NCI-H1105 (cell line): ENCODE measurements around the gene ATXN7.

Experiments
- DNase-seq: peaks from one replicate; lab custom pipeline; 2025; lab: John Stamatoyannopoulos, UW

Gene ATXN7

DNA sequence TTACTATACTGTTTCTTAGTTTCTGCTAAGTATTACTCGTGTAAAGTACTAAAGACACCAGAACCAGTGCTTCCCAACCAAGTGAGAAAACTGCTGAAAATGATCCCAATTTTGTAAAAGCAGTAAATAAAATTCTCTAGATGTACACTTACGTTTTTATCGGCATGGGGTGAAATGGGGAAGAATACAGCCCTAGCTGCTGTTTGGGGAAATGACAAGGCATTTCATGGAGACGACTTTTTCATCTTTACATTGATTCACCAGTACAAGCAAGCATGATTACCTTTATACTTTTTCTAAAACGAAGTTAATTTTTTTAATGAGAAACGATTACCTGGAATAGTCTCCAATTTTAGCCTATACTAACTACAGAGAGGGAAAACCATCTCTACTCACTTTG lies 158.3 kb downstream of the ATXN7 start:
- no peak for DNase-seq

DNA sequence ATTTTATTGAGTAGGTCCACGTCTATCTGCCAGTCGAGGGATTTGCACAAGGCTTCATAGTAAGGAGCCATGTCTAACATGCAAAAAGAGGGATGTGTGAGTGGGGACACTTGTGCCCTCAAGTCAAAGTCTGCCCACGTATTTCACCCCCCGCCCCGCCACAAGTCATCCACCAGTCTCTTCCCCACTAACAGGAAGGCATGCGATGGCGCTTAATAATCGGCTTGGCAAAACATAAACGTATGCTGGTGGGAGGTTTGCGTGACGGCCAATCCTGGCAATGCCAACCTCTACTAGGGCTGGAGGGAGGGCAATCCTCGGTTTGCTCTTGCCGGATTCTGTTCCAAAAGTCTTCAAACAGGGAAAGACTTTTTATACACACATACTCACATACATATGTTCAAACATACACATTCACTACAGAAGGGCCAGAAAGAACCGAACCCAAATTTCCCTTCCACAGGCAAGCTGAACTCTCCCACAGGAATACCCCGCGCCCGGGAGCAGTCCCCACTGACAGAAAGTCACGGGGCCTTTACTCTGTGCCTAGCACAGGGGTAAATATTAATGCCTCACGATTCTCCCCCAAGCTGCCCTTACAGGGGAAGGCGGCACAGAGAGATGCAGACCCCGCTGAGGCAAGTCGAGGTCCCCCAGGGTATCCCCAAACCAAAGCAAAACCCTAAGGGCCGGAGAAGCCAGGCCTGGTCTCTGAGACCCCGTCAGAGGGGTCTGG lies 159.0 kb downstream of the ATXN7 start:
- DNase-seq, result no peak

DNA sequence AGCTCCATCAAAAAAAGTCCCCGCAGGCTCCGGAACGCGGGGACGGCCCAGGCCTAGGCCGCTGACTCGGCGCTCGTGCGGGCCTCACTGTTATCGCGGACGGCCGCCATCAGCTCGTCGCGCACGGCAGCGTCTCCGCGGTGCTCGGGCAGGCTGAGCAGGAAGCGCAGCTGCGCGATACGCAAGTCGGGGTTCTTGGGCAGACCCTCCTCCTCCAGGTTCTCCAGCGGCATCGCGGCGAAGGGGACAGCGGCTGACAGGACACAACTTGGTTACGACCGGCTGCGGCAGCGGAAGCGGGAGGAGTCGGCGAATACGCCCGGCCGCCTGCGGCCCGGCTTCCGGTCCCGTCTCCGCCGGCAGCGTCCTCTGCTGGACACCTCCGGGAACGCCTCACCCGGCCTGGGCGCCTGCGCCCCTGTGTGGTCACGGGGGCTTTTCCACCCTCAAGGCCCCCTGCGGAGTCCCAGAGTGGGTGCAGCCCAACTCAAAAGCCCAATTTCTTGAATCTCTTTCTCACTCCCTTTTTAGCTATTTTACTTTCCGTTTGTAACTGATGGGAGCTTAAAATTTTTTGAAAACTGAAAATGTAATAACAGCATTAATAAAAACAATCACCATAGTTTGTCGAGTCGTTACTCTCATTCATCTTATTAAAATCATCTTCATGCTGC lies 159.7 kb downstream of the ATXN7 start, which contains the start of gene PSMD6:
TSS of gene PSMD6 (minus strand) at position 308 of the 674 bp plus-strand sequence. CDS start at position 233, 75 bp downstream.
- DNase-seq, result peak; percentile 39

DNA sequence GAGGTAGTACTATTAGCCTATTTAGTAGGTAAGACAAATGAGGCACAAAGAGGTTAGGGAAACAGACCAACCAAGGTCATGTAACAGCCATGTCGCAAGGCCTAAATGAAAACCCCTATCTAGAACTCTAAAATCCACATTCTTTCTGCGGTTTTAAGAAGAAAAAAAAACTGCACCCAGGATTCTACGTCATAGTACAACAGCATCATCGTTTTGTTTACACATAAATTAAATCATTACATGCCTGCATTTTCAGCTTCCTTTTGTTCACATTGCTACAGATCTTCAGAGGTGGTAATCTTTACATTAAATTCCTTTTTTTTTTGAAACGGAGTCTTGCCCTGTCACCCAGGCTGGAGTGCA lies 160.2 kb downstream of the ATXN7 start:
- no peak for DNase-seq

DNA sequence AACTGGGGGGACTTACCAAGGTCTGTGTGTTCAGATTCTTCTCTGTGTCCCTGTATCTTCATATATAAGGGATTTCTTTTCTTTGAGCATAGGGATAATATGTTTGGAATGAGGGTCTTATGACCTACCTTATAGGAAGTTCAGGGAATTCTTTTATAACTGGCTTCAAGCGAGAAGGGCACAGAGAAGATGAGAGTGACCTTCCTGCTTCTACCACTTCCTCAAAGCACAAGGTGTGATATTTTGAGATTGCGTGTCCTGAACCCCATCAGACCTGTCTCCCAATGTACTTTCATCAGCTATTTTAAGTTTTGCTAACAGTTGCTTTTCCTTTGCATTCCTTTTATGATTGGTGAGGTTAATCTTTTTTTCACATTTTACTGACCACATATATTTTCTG lies 162.7 kb downstream of the ATXN7 start:
- no peak for DNase-seq

DNA sequence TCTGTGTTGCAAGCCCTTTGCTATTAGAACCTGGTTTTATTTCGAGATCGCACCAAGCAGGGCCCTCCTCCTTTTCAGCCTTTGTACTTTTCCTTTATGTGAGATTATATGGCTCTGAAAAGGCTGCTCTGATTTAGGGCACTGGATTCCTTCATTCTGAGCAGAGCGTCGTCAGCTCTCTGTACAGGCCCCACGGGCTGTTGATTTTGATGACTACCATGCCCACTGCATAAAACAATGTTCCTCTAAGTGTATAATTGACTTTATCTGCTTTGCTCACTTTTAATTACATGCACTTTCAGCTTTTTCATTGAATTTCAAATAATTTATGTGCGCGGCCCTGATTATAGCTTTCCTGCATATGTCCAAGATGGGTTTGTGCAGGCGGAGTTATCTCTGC lies 164.0 kb downstream of the ATXN7 start:
- DNase-seq, result no peak

DNA sequence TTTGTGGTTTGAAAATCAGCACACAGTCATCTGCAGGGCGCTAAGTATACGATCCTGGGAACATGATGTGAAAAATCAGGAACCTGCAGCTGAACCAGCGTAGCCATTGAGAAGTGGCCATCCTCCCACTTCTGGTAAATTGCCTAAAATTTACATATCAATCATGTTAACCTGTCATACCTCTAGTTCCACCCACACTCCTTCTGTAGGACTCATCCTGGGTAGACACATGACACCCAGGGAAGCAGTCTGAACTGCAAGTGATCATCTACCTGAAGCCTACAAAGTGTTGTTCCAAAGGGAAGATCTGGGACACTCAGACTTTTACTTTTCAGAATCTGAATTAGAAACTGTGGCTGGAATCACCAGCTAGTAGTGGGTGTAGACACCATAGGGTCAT lies 165.1 kb downstream of the ATXN7 start:
- DNase-seq, result no peak

DNA sequence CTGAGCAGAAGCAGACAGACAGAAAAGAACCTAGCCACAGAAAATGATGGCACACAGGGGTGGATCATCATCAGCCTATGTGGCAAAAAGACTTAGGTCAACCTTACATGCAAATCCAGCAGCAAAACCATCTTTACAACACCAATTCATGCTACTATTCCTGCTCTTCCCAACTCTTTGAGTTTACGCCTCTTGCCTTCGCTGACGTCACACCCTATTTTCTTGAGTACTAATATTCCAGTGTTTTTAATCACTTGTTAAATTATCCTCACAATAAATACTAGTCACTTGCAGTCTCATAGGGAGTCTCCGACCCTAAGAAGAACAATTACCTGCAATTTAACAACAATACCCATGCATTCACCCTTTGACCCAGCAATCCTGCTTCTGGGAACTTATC lies 165.6 kb downstream of the ATXN7 start:
- DNase-seq, result no peak

DNA sequence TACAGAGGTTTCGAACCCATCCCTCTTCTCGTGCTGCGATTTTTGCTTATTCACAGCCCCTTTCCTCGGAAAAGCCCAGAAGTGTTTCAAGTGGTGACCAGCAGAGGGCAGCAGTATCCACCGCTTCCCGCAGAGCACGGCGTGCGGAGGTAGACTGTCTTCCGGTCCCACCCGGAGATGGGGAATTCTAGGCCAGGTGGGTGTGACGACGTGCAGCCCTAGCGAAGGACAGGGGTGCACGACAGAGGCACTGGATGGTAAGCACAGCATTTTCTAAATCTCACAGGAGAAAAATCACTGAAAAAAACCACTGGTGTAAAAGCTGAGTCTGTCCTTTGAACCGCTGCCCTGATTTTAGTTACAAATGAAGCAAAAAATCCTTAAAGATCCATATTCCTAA lies 167.1 kb downstream of the ATXN7 start:
- peak; percentile 31 for DNase-seq

DNA sequence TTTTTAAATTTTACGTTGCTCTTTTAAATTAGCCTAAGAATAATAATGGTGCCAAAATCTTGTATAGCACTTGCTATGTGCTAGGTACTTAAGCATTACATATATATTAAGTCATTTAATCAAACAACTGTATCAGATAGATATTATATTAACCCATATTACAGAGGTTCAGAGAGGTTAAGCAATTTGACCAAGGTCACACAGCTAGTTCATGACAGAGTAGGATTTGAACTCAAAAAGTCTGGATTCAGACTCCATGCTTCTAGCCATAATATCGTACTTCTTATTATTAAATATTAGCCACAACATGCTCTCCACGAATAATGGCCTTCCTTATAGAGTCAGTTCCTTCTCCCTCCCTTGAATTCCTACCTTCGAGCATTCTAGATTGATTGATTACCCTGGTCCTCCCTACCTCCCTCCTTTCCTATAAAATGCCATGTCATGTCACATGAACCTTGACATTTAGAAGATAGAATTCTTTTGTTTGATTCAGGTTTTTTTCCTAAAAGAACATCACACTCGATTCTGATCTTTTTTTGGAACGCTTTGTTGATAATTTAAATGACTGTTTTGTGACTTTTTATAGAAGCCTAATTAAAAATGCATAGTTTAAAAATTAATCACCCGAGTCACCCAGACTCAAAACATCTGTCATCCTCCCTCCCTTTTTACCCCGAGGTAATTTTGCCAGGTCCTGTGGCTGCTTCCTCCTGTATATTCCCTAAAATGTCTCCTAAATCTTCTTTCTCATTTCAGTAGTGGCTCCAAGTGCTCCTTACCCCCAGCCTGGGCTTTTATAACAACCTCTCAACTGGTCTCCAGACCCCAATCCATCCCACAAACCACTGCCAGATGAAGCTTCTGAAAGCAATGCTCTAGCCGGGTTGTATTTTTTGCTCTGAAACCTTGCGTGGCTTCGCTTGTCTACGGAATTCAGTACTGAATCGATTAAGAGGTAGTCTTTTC lies 168.2 kb downstream of the ATXN7 start:
- DNase-seq, result no peak

DNA sequence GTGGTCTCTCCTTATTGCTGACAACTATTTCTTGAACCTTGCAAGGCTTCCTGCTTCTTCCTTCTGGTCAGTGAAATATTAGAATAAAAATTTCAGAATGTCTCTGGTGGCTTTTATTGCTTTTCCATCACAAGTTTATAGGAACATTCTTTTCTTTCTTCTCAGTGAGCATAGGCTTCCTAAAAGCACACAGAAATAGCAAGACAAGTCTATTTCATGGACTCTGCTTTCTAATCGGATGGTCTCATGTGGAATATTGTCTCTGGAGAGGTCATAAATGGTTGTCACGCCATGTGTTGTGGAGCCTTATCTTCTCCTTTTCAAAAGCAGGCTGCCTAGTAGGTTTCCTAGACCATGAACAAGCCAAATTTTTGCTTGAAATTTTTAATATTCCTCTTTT lies 169.4 kb downstream of the ATXN7 start:
- no peak for DNase-seq

DNA sequence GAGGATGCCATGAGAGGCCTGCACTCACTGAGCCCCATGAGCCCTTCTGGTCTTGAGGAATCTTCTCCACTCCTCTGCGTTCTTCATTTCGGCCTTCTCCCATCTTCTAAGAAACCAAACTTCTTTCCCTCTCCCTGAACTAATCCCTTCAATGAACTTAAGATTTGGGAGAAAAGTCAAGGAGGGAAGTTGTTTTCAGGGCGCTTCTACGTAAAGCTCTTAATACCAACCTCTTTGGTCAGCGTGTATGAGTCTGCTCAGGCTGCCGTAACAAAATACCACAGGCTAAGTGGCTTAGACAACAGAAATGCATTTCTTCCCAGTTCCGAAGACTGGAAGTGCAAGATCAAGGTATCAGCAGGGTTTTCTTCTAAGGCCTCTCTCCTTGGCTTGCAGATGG lies 173.4 kb downstream of the ATXN7 start:
- no peak for DNase-seq

DNA sequence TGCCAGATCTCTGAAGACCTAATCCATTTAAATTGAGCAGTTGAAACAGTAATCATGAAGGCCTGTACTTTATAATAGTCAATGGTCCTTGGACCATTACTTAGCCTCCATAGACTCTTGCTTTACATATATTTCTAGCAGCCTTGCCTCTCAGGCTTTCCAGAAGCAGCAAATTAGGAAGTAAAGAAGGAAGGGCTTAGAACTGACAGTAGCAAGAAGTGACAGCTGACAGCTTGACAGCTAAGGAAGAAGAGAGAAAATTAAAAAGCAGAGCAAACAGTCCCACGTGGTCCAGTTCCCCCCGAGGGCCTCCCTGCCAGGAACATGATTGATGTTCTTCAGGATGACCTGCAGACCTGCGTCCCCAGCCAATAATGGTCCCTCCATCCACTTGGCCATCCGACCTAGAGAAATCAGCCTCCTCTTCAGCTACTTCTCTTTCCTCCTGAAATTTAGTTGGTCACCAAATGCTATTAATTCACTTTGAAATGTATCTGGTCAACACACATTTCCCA lies 174.6 kb downstream of the ATXN7 start:
- DNase-seq, result no peak

DNA sequence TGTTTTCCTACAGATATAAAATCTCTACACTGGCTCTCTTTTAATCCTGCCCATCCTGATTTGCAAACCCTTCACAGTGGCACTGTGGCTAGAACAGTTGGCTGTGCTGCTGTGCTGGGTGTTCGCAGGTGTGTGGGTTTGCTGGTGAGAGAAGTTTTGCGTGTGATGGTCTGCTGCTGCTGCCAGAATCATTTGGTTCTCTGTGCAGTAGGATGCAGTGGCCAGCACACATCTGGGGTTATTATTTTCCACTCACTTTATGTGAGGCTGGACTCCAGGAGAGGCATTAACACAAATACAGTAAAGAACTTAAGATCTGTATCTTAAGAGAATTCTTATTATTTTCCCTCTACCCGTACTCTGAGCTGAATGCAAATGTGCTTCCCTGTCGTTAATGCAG lies 175.7 kb downstream of the ATXN7 start:
- no peak for DNase-seq

DNA sequence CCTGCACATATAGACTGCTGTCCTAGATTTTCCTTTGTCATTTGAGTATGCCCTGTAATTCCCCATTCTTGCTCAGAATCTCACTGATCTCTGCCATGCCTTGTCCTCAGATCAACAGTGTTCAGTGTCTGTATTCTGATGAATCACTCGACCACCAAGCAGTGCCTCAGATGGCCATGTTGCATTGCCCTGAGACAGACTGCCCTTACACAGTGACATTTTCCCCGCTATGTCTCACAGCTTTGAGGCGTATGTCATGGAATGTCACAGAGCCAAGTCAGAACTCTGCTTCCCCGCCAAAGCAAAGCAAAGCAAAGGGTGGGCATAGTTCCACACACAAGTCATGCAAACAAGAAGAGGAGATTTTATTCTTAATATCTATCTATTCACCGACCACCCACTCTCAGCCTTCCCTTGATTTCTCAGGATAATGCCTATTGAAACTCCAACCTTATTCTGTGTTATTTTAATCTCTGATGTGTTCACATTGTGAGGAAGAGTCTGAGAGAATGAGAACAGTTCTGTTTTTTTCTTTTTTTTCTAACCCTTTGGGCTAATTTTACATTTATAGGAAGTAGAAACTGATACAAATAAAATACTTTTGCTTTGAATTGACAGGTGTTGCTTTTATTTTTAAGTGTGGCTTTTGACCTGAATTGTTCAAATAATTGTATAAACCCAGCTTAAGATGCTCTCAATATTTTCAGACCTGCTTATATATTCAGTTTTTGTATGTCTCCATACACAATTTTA lies 176.5 kb downstream of the ATXN7 start:
- no peak for DNase-seq

DNA sequence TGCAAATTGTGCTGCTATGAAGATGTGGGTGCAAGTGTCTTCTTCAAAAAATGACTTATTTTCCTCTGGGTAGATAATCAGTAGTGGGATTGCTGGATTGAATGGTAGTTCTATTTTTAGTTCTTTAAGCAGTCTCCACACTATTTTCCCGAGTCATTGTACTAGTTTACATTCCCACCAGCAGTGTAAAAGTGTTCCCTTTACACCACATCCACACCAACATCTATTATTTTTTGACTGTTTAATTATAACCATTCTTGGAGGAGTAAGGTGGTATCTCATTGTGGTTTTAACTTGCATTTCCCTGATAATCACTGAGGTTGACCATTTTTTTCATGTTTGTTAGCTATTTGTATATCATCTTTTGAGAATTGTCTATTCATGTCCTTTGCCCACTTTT lies 179.3 kb downstream of the ATXN7 start:
- no peak for DNase-seq

DNA sequence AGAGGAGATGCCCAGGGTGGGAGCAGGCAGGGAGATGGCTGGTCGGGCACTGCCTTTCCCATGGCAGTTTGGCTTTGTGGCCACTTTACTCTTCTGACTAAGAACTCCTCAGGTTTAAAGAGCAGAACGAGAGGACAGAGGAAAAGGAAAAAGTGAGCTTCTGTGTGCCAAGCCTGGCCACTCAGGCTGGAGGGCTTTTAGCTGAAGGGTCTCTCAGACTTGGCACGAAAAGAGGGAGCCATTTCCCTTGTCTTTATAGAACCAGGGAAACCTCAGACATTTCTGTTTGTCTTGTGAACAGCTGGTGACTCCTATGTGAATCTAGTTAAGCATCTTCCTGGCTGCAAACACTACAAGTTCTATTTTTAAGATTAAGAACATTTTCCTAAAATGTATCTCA lies 182.9 kb downstream of the ATXN7 start:
- no peak for DNase-seq

DNA sequence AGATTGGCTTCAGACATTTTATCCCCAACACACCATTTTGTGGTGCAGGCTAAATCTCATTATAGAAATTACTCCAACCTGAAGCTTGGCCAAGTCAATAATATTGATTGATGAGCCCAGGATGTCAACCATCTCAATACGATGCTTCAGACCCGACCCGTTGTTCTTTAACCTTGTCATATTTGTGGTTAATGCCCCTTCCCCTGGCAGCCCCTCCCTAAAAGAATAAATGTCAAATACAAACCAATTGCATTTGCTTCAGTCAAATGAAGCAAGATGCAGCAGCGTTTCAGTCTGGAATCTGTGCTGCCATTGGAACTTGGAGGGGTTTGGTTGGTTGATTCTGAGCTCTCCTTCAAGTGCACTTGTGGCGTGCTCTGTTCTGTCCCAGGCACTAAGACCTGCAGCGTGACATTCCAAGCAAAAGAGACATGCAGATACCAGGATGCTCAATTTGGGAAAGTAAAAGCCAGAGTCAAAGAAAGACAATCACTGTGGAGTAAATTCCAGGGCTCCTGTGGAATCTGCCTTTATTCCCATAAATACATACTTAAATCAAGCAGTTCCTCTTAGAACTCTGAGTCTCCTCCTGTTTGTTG lies 183.4 kb downstream of the ATXN7 start:
- no peak for DNase-seq

DNA sequence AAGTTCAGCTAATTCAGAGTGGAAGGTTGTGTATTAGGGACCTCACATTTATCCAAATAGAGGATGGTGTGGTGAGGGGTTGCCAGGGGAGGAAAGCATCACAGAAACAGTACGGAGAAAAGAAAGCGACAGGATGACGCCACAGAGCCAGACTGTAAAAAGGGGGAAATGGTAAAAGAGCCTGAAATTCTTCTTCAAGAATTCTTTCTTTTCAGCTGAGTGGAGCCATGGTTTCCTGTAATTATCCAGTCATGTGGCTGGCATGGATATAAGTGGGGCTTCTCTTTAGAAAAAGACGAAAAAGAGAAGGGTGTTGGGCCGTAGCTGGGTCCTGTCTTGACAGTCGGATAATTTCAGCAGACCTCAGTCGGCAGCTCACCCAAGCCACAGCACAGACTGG lies 184.1 kb downstream of the ATXN7 start:
- no peak for DNase-seq

DNA sequence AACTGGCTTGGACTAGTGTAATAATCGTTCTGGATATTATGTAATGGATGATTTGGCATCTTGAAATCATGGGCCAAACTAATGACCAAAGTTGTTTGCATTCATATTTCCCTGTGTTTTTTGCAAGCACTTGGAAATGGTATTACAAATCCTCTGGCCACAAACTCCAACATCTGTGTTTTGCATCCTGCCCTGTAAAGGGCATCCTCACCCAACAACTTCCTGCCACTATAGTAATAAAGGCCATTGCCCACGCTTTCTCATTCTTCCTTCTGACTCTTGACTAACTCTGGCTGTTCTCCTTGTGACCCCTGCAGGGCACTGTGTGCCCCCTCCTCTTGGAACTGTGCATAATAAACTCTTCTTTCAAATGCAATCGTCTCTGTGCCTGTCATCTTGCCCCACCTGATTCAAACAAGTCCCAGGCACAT lies 185.0 kb downstream of the ATXN7 start:
- DNase-seq, result no peak

DNA sequence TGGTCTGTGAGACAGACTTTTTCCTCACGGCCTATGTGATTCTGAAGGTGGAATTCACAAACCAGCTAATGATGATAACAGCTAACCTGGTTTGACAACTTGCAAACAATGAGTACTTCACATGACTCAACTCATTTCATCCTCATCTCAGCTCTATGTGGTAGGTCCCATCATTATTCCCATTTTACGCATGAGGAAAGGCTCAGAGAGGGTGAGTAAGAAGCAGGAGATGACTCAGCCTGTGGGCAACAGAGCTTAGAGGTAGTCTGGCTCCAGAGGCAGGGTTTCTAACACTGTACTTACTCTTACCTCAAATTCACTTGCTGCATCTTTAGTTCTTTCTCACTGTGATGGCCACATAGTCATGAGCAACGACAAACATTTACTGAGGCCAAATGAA lies 185.5 kb downstream of the ATXN7 start:
- no peak for DNase-seq
